SK-N-SH (cell line): Measurements from ENCODE around the gene KRTAP20-3. TPM values are rescaled to one million over a fixed set of nuclear protein-coding genes. Genes with fewer than 3 reads are reported as not detected.

ENCODE experiments used
- CTCF ChIA-PET: fragments of 300-600, 350-600 bp; formaldehyde crosslinking; extraction: SDS; loops from one replicate; lab custom pipeline; 2021; lab: Yijun Ruan, JAX
- POLR2A ChIA-PET: fragments of 350-600 bp; sonication (Branson Sonifier 250); formaldehyde crosslinking; extraction: SDS; loops from one replicate; lab custom pipeline; 2020; ENCODE audit warnings: antibody characterized with exemption, inconsistent platforms; lab: Yijun Ruan, JAX
- DNase-seq: peaks from one replicate; pipeline ENCODE4 v3.0.0; 2012
- H2AFZ ChIP-seq: fragments of 200-600 bp; sonication (generic); 2 replicates; pipeline ENCODE4 v1.8.1; 2016; ENCODE audit warnings: antibody characterized with exemption, mild to moderate bottlenecking, low read depth
- H3F3A ChIP-seq: fragments of 200-600 bp; sonication (generic); replicated peaks from 2 replicates; pipeline ENCODE3; 2016; ENCODE audit warnings: antibody characterized with exemption, mild to moderate bottlenecking; ENCODE audit not compliant: insufficient read depth
- H3K27ac ChIP-seq, 2 experiments: fragments of 200-500 bp in 1 of 2; fragments of 200-600 bp in 1 of 2; sonication (Bioruptor generic) in 1 of 2; sonication (generic), shearing (Covaris generic) in 1 of 2; 2 replicates each; pipeline versions ENCODE4 v1.5.1 to v1.6.1; 2014 to 2016; ENCODE audit warnings: low read depth in 2 of 2, inconsistent platforms in 1 of 2, low read length in 1 of 2, mild to moderate bottlenecking in 1 of 2, mixed read lengths in 1 of 2
- H3K27me3 ChIP-seq: fragments of 200-600 bp; sonication (generic), shearing (Covaris generic); 2 replicates; pipeline ENCODE4 v1.6.1; 2016; ENCODE audit warnings: mixed run types; ENCODE audit not compliant: insufficient read depth
- H3K36me3 ChIP-seq, 2 experiments: fragments of 200-500 bp in 1 of 2; fragments of 200-600 bp in 1 of 2; sonication (Bioruptor generic) in 1 of 2; sonication (generic) in 1 of 2; replicated peaks in 1 of 2; 2 replicates each; pipeline versions ENCODE3 to v1.5.1; 2014 to 2016; ENCODE audit warnings: low read length in 1 of 2, mild to moderate bottlenecking in 1 of 2; ENCODE audit not compliant: insufficient read depth in 2 of 2, control insufficient read depth in 1 of 2
- H3K4me1 ChIP-seq, 2 experiments: fragments of 200-500 bp in 1 of 2; fragments of 200-600 bp in 1 of 2; sonication (Bioruptor generic) in 1 of 2; sonication (generic), shearing (Covaris generic) in 1 of 2; 2 replicates each; pipeline versions ENCODE4 v1.5.1 to v1.6.1; 2014 to 2016; ENCODE audit warnings: low read depth in 1 of 2, low read length in 1 of 2, mixed run types in 1 of 2; ENCODE audit not compliant: insufficient read depth in 2 of 2, control insufficient read depth in 1 of 2
- H3K4me2 ChIP-seq: fragments of 200-600 bp; sonication (generic), shearing (Covaris generic); 2 replicates; pipeline ENCODE4 v1.6.1; 2017; ENCODE audit warnings: mixed run types
- H3K4me3 ChIP-seq, 2 experiments: fragments of 200-500 bp in 1 of 2; fragments of 200-600 bp in 1 of 2; sonication (Bioruptor generic) in 1 of 2; sonication (generic), shearing (Covaris generic) in 1 of 2; 2 replicates each; pipeline versions ENCODE4 v1.5.1 to v1.8.1; 2014 to 2016; ENCODE audit warnings: low read depth in 2 of 2, inconsistent platforms in 1 of 2, low read length in 1 of 2, mild to moderate bottlenecking in 1 of 2, mixed read lengths in 1 of 2, moderate library complexity in 1 of 2
- H3K79me2 ChIP-seq: fragments of 200-600 bp; sonication (generic); 2 replicates; pipeline ENCODE4 v1.8.1; 2017; ENCODE audit warnings: mild to moderate bottlenecking; ENCODE audit not compliant: insufficient read depth
- H3K9ac ChIP-seq: fragments of 200-600 bp; sonication (generic); 2 replicates; pipeline ENCODE4 v1.6.1; 2017; ENCODE audit warnings: mixed run types
- H3K9me2 ChIP-seq: fragments of 200-600 bp; sonication (generic); 2 replicates; pipeline ENCODE4 v1.6.1; 2017; ENCODE audit warnings: mixed run types
- H3K9me3 ChIP-seq: fragments of 200-600 bp; sonication (generic); 2 replicates; pipeline ENCODE4 v1.6.1; 2017; ENCODE audit warnings: mixed run types, mild to moderate bottlenecking, moderate library complexity
- H4K20me1 ChIP-seq: fragments of 200-600 bp; sonication (generic); 2 replicates; pipeline ENCODE4 v1.6.1; 2017; ENCODE audit warnings: mild to moderate bottlenecking, mixed run types; ENCODE audit not compliant: insufficient read depth
- ELF1 ChIP-seq: IDR thresholded peaks from 2 replicates; pipeline ENCODE4 v1.4.0; 2012
- FOXJ3 ChIP-seq: sonication (generic); formaldehyde crosslinking; IDR thresholded peaks from 2 replicates; pipeline ENCODE4 v1.5.1; 2020; ENCODE audit warnings: mild to moderate bottlenecking, missing genetic modification reagents
- GATA2 ChIP-seq: sonication (generic); formaldehyde crosslinking; IDR thresholded peaks from 2 replicates; pipeline ENCODE4 v1.5.0; 2020; ENCODE audit warnings: mild to moderate bottlenecking, missing genetic modification reagents
- JUND ChIP-seq: IDR thresholded peaks from 2 replicates; pipeline ENCODE4 v1.4.0; 2012
- MEF2A ChIP-seq: IDR thresholded peaks from 2 replicates; pipeline ENCODE4 v1.4.0; 2012; ENCODE audit warnings: low read depth, borderline replicate concordance
- MXI1 ChIP-seq: IDR thresholded peaks from 2 replicates; pipeline ENCODE4 v1.6.1; 2012; ENCODE audit warnings: mild to moderate bottlenecking, low read depth, low read length, improper control_type of control experiment
- POLR2AphosphoS5 ChIP-seq: IDR thresholded peaks from 2 replicates; pipeline ENCODE4 v1.6.1; 2012; ENCODE audit warnings: low read depth, low read length
- RAD21 ChIP-seq: IDR thresholded peaks from 2 replicates; pipeline ENCODE4 v1.6.1; 2012; ENCODE audit warnings: mild to moderate bottlenecking, low read length
- RCOR1 ChIP-seq: fragments of 150-350 bp; IDR thresholded peaks from 2 replicates; pipeline ENCODE4 v1.6.1; 2017; ENCODE audit warnings: antibody characterized with exemption, low read length
- RFX5 ChIP-seq: IDR thresholded peaks from 2 replicates; pipeline ENCODE4 v1.6.1; 2012; ENCODE audit warnings: mild to moderate bottlenecking, improper control_type of control experiment, low read length
- RXRA ChIP-seq: IDR thresholded peaks from 2 replicates; pipeline ENCODE4 v1.4.0; 2012; ENCODE audit warnings: low read depth, mild to moderate bottlenecking, borderline replicate concordance
- SIN3A ChIP-seq: IDR thresholded peaks from 2 replicates; pipeline ENCODE4 v1.6.1; 2012; ENCODE audit warnings: low read depth, mild to moderate bottlenecking, low read length, moderate library complexity, borderline replicate concordance
- TEAD4 ChIP-seq: IDR thresholded peaks from 2 replicates; pipeline ENCODE4 v1.4.0; 2012; ENCODE audit warnings: mild to moderate bottlenecking, borderline replicate concordance; ENCODE audit not compliant: insufficient read depth
- YY1 ChIP-seq: IDR thresholded peaks from 2 replicates; pipeline ENCODE4 v1.4.0; 2012; ENCODE audit warnings: low read depth, mild to moderate bottlenecking
- WGBS: methylation state at CpG from one replicate; pipeline ENCODE4 v1.1.6; 2017; ENCODE audit warnings: low lambda C conversion rate; 5-methylcytosine and 5-hydroxymethylcytosine counted together
- polyA plus RNA-seq, 3 experiments: library from polyadenylated mRNA; depleted of rRNA; stranded (reverse); fragments of >200 nt; gene quantifications; 2 replicates each; pipeline ENCODE4 v1.2.3, GENCODE V29; 2012
- small RNA-seq, 7 experiments: library from RNA; depleted of rRNA; stranded (forward); fragments of <200 nt; gene quantifications; one replicate each; pipeline ENCODE3, GENCODE V24; 2012
- TF ChIP-seq, protein P1 (sequence below): IDR thresholded peaks from 2 replicates; pipeline ENCODE4; 2012
- TF ChIP-seq, protein P2 (sequence below): IDR thresholded peaks from 2 replicates; pipeline ENCODE4 v1.4.0; 2012; ENCODE audit warnings: low read depth
- TF ChIP-seq, protein P3 (sequence below): fragments of 150-350 bp; IDR thresholded peaks from 2 replicates; pipeline ENCODE4 v1.6.1; 2017; ENCODE audit warnings: antibody characterized with exemption, low read length, low read depth, borderline replicate concordance

Gene KRTAP20-3
- polyA plus RNA-seq, 1 of the 3 experiments (the other 2 are of a cell fraction), result not detected

DNA sequence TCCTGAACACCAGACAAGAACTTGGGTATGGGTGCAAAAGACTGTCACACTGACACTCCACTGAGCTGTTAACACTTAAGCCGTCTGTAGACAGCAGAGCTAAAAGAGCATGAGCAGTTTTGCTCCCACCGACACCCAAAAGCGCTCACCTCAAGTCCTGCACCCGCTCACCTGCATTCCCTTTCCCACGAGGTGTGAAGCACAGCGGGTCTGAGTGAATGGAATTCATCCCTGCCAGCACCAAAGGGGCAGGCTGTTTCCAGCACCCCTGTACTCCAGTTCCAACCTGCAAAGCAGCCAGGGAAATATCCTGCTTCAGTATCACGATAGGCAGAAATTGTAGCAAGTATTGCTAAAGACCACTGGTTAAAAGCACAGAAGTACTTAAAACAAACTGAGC, 47.2 kb downstream of the KRTAP20-3 start:
- Histone ChIP-seq H3K9ac (no peak overlapping the region), H3K4me2 (no peak overlapping the region), H3K4me1 (no peaks in the 10 kb centered on the region), H4K20me1 (no peaks in the 10 kb centered on the region), H2AFZ (no peak overlapping the region), H3F3A (no peaks in the 10 kb centered on the region), H3K79me2 (no peaks in the 10 kb centered on the region), H3K9me2 (no peaks in the 10 kb centered on the region), H3K27me3 (peaks cover 8% of the 10 kb centered on the region), H3K9me3 (no peaks in the 10 kb centered on the region), H3K4me3 (no peak overlapping the region), H3K36me3 (no peaks in the 10 kb centered on the region), H3K27ac (no peak overlapping the region)
- POLR2A ChIA-PET, result no interaction called here
- no peak for TF ChIP-seq RAD21
- TF ChIP-seq MEF2A, result no peak
- TF ChIP-seq, protein P1, sequence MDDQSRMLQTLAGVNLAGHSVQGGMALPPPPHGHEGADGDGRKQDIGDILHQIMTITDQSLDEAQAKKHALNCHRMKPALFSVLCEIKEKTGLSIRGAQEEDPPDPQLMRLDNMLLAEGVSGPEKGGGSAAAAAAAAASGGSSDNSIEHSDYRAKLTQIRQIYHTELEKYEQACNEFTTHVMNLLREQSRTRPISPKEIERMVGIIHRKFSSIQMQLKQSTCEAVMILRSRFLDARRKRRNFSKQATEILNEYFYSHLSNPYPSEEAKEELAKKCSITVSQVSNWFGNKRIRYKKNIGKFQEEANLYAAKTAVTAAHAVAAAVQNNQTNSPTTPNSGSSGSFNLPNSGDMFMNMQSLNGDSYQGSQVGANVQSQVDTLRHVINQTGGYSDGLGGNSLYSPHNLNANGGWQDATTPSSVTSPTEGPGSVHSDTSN, result no peak
- TF ChIP-seq SIN3A, result no peak
- no peak for TF ChIP-seq RXRA
- no peak for TF ChIP-seq POLR2AphosphoS5
- TF ChIP-seq ELF1, result no peak
- no peak for TF ChIP-seq YY1
- no peak for TF ChIP-seq GATA2 (CRISPR knock-in tag)
- TF ChIP-seq RCOR1, result no peak
- TF ChIP-seq, protein P2, sequence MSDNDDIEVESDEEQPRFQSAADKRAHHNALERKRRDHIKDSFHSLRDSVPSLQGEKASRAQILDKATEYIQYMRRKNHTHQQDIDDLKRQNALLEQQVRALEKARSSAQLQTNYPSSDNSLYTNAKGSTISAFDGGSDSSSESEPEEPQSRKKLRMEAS, result no peak
- no peak for TF ChIP-seq FOXJ3 (CRISPR knock-in tag)
- TF ChIP-seq MXI1, result no peak
- TF ChIP-seq JUND, result no peak
- no peak for TF ChIP-seq TEAD4
- TF ChIP-seq, protein P3, sequence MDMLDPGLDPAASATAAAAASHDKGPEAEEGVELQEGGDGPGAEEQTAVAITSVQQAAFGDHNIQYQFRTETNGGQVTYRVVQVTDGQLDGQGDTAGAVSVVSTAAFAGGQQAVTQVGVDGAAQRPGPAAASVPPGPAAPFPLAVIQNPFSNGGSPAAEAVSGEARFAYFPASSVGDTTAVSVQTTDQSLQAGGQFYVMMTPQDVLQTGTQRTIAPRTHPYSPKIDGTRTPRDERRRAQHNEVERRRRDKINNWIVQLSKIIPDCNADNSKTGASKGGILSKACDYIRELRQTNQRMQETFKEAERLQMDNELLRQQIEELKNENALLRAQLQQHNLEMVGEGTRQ, result no peak
- no peak for TF ChIP-seq RFX5
- CTCF ChIA-PET, result no interaction called here
- no peak for DNase-seq
- 5% methylated on average over 4 of the region's 7 CpGs for WGBS

Small RNAs within 50 kb of the gene (small RNA-seq; reads per million reads assigned to genes)
- gene KRTAP20-1, result 0 reads per million in 7 experiments
- gene KRTAP20-3, result 0 reads per million in 7 experiments
- gene KRTAP20-4, result 0 reads per million in 7 experiments
- gene KRTAP22-1, result 0 reads per million in 7 experiments

Other genes starting within 250 kb of the KRTAP20-3 start
- not detected in 2 replicates for gene KRTAP13-1, start 246.8 kb upstream of the KRTAP20-3 start, polyA plus RNA-seq (2012; rRNA removed)
- not detected in 2 replicates for gene KRTAP13-3, start 216.9 kb upstream of the KRTAP20-3 start, polyA plus RNA-seq (2012; rRNA removed)
- not detected in 2 replicates for gene KRTAP13-4, start 212.6 kb upstream of the KRTAP20-3 start, polyA plus RNA-seq (2012; rRNA removed)
- not detected in 2 replicates for gene KRTAP15-1, start 202.6 kb upstream of the KRTAP20-3 start, polyA plus RNA-seq (2012; rRNA removed)
- not detected in 2 replicates for gene KRTAP19-1, start 162.5 kb upstream of the KRTAP20-3 start, polyA plus RNA-seq (2012; rRNA removed)
- not detected in 2 replicates for gene KRTAP19-2, start 155.4 kb upstream of the KRTAP20-3 start, polyA plus RNA-seq (2012; rRNA removed)
- gene KRTAP19-3, start 150.9 kb upstream of the KRTAP20-3 start, polyA plus RNA-seq (2012; rRNA removed), result not detected in 2 replicates
- not detected in 2 replicates for gene KRTAP19-4, start 145.7 kb upstream of the KRTAP20-3 start, polyA plus RNA-seq (2012; rRNA removed)
- not detected in 2 replicates for gene KRTAP19-5, start 140.7 kb upstream of the KRTAP20-3 start, polyA plus RNA-seq (2012; rRNA removed)
- not detected in 2 replicates for gene KRTAP19-6, start 101.0 kb upstream of the KRTAP20-3 start, polyA plus RNA-seq (2012; rRNA removed)
- not detected in 2 replicates for gene KRTAP19-7, start 81.5 kb upstream of the KRTAP20-3 start, polyA plus RNA-seq (2012; rRNA removed)
- not detected in 2 replicates for gene KRTAP22-2, start 52.5 kb upstream of the KRTAP20-3 start, polyA plus RNA-seq (2012; rRNA removed)
- not detected in 2 replicates for gene KRTAP6-3, start 50.4 kb upstream of the KRTAP20-3 start, polyA plus RNA-seq (2012; rRNA removed)
- gene KRTAP6-2, start 44.0 kb upstream of the KRTAP20-3 start, polyA plus RNA-seq (2012; rRNA removed), result not detected in 2 replicates
- gene KRTAP22-1, start 41.8 kb upstream of the KRTAP20-3 start, polyA plus RNA-seq (2012; rRNA removed), result not detected in 2 replicates
- gene KRTAP6-1, start 28.9 kb upstream of the KRTAP20-3 start, polyA plus RNA-seq (2012; rRNA removed), result not detected in 2 replicates
- gene KRTAP20-1, start 26.4 kb upstream of the KRTAP20-3 start, polyA plus RNA-seq (2012; rRNA removed), result not detected in 2 replicates
- gene KRTAP20-4, start 22.2 kb upstream of the KRTAP20-3 start, polyA plus RNA-seq (2012; rRNA removed), result not detected in 2 replicates
- gene KRTAP20-2, start 7.7 kb upstream of the KRTAP20-3 start, polyA plus RNA-seq (2012; rRNA removed), result not detected in 2 replicates
- not detected in 2 replicates for gene KRTAP21-3, start 75.9 kb downstream of the KRTAP20-3 start, polyA plus RNA-seq (2012; rRNA removed)
- gene KRTAP21-2, start 104.4 kb downstream of the KRTAP20-3 start, polyA plus RNA-seq (2012; rRNA removed), result not detected in 2 replicates
- not detected in 2 replicates for gene KRTAP21-1, start 112.6 kb downstream of the KRTAP20-3 start, polyA plus RNA-seq (2012; rRNA removed)
- not detected in 2 replicates for gene KRTAP8-1, start 170.4 kb downstream of the KRTAP20-3 start, polyA plus RNA-seq (2012; rRNA removed)
- not detected in 2 replicates for gene KRTAP7-1, start 186.9 kb downstream of the KRTAP20-3 start, polyA plus RNA-seq (2012; rRNA removed)
- gene KRTAP11-1, start 238.7 kb downstream of the KRTAP20-3 start, polyA plus RNA-seq (2012; rRNA removed), result not detected in 2 replicates